ENCODE results near the gene SETD7.

The SETD7 gene

GRCh38 chr4:139575072-139575471 lies 19.1 kb upstream of the SETD7 start:
- no peak overlapping the region for H3K4me3 ChIP-seq (ENCODE audit: low read depth, low read length)
- TF ChIP-seq CTCF (IDR thresholded peaks at IDR 0.05; ENCODE audit: insufficient read depth, low read depth, low read length, missing control alignments): no peak
- no peak for DNase-seq (ENCODE audit: low read depth)

GRCh38 chr4:139574641-139575040 lies 18.6 kb upstream of the SETD7 start:
- no peak for TF ChIP-seq CTCF (IDR thresholded peaks at IDR 0.05; ENCODE audit: insufficient read depth, low read depth, low read length, missing control alignments)
- DNase-seq (ENCODE audit: low read depth): no peak
- no peak overlapping the region for H3K4me3 ChIP-seq (ENCODE audit: low read depth, low read length)

GRCh38 chr4:139568206-139568955 lies 12.4 kb upstream of the SETD7 start:
- H3K4me3 ChIP-seq (ENCODE audit: low read depth, low read length): no peak overlapping the region
- TF ChIP-seq CTCF (IDR thresholded peaks at IDR 0.05; ENCODE audit: insufficient read depth, low read depth, low read length, missing control alignments): no peak
- no peak for DNase-seq (ENCODE audit: low read depth)

GRCh38 chr4:139567159-139567870 lies 11.3 kb upstream of the SETD7 start:
- no peak for DNase-seq (ENCODE audit: low read depth)
- no peak for TF ChIP-seq CTCF (IDR thresholded peaks at IDR 0.05; ENCODE audit: insufficient read depth, low read depth, low read length, missing control alignments)

GRCh38 chr4:139564502-139564901 lies 8.5 kb upstream of the SETD7 start:
- no peak overlapping the region for H3K4me3 ChIP-seq (ENCODE audit: low read depth, low read length)
- peak; percentile 14 for TF ChIP-seq CTCF (IDR thresholded peaks at IDR 0.05; ENCODE audit: insufficient read depth, low read depth, low read length, missing control alignments)

More at GRCh38 chr4:139567159-139567870, 11.3 kb upstream of the SETD7 start:
- no peak overlapping the region for H3K4me3 ChIP-seq (ENCODE audit: low read depth, low read length)

GRCh38 chr4:139563515-139563914 lies 7.5 kb upstream of the SETD7 start:
- DNase-seq (ENCODE audit: low read depth): no peak
- H3K4me3 ChIP-seq (ENCODE audit: low read depth, low read length): no peak overlapping the region
- TF ChIP-seq CTCF (IDR thresholded peaks at IDR 0.05; ENCODE audit: insufficient read depth, low read depth, low read length, missing control alignments): no peak

More at GRCh38 chr4:139564502-139564901, 8.5 kb upstream of the SETD7 start:
- DNase-seq (ENCODE audit: low read depth): no peak

Data from GM12865 (cell line).